Vagina (tissue), 2 donors: ENCODE data around the gene AGER. TPM values are rescaled to one million over a fixed set of nuclear protein-coding genes. Genes with fewer than 3 reads are reported as not detected.

ENCODE experiments used
- DNase-seq, 2 donors: peaks; one replicate each; pipeline ENCODE4 v3.0.0-alpha.2; 2017; ENCODE audit errors: extremely low spot score in 2 of 2
- H3K27ac ChIP-seq: fragments of 200-600 bp; sonication (generic); one replicate; pipeline ENCODE4 v1.5.1; 2019
- H3K27me3 ChIP-seq: fragments of 200-600 bp; sonication (generic); one replicate; pipeline ENCODE4 v1.5.1; 2019
- H3K36me3 ChIP-seq, 2 donors: fragments of 200-600 bp; sonication (generic); one replicate each; pipeline ENCODE4 v1.5.1; 2017 to 2019
- H3K4me1 ChIP-seq: fragments of 200-600 bp; sonication (generic); one replicate; pipeline ENCODE4 v1.5.1; 2019
- H3K4me3 ChIP-seq, 2 donors: fragments of 200-600 bp; sonication (generic); 1 replicate in 1 of 2; 2 replicates in 1 of 2; pipeline ENCODE4 v1.5.1; 2016 to 2019
- H3K9me3 ChIP-seq: fragments of 200-600 bp; sonication (generic); one replicate; pipeline ENCODE4 v1.5.1; 2019
- POLR2A ChIP-seq, 2 donors: fragments of 450-650 bp; IDR thresholded peaks; one replicate each; pipeline ENCODE4 v1.6.1; 2017; ENCODE audit warnings: antibody characterized with exemption in 2 of 2, mild to moderate bottlenecking in 2 of 2, moderate library complexity in 2 of 2
- POLR2AphosphoS5 ChIP-seq, 2 donors: sonication (generic); formaldehyde crosslinking; IDR thresholded peaks; one replicate each; pipeline ENCODE4 v1.9.0; 2017; ENCODE audit warnings: antibody characterized with exemption in 2 of 2, mild to moderate bottlenecking in 2 of 2, low read depth in 1 of 2; ENCODE audit not compliant: insufficient read depth in 1 of 2
- intact Hi-C: fragments of 100-400 bp; cut with DNase I; formaldehyde crosslinking; loops from one replicate; pipeline ENCODE4 v1.15.1; 2023
- total RNA-seq: library from RNA; depleted of rRNA; stranded (reverse); fragments of >200 nt; gene quantifications from one replicate; pipeline ENCODE4 v1.2.3, GENCODE V29; 2016
- TF ChIP-seq, protein P1 (sequence below), 3 experiments: fragments of 450-650 bp in 2 of 3; fragments of 200-600 bp in 1 of 3; sonication (generic) in 1 of 3; IDR thresholded peaks; one replicate each; pipeline ENCODE4 v1.5.1; 2017 to 2019; ENCODE audit warnings: antibody characterized with exemption in 3 of 3, mild to moderate bottlenecking in 2 of 3, moderate library complexity in 2 of 3

AGER gene
- total RNA-seq, 1 donor from 2014 or later, result 8.1 TPM

DNA sequence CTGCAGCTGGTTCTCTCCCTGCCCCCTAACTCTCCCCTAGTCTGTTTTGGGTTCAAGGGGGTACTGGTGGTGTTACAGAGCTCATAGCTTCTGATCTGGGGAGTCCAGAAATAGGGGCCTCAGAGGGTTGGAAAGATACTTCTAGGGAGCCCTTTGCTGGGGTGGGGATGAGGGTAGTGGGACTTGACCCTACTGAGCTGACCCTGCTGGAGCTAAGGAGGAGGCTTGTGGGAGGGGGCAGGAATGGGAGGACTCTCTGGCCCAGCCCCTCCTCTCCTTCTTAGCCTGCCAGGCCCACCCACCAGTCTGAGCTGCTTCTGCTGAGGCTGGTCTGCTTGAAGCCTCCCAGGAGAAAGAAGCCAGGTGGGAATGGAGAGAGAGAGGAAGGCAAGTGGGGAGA, 19.8 kb downstream of the AGER start, which contains the start of gene EGFL8:
Gene EGFL8, plus strand, starts transcription at position 301 of the 400 bp plus-strand sequence. CDS start 1,571 bp downstream, outside the sequence.
- intact Hi-C loops, result no loop called here
- TF ChIP-seq POLR2A (IDR thresholded peaks at IDR 0.05) (no peak), POLR2AphosphoS5 (IDR thresholded peaks at IDR 0.05; ENCODE audit: insufficient read depth in 1 of 2, low read depth in 1 of 2) (no peak)
- TF ChIP-seq, protein P1, sequence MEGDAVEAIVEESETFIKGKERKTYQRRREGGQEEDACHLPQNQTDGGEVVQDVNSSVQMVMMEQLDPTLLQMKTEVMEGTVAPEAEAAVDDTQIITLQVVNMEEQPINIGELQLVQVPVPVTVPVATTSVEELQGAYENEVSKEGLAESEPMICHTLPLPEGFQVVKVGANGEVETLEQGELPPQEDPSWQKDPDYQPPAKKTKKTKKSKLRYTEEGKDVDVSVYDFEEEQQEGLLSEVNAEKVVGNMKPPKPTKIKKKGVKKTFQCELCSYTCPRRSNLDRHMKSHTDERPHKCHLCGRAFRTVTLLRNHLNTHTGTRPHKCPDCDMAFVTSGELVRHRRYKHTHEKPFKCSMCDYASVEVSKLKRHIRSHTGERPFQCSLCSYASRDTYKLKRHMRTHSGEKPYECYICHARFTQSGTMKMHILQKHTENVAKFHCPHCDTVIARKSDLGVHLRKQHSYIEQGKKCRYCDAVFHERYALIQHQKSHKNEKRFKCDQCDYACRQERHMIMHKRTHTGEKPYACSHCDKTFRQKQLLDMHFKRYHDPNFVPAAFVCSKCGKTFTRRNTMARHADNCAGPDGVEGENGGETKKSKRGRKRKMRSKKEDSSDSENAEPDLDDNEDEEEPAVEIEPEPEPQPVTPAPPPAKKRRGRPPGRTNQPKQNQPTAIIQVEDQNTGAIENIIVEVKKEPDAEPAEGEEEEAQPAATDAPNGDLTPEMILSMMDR (IDR thresholded peaks at IDR 0.05), result no peak
- H3K27ac ChIP-seq, result peak within 1 kb of the TSS; percentile 39
- H3K27me3 ChIP-seq, result no peaks in the 10 kb centered on the region
- no peaks in the 10 kb centered on the region for H3K9me3 ChIP-seq
- H3K4me3 ChIP-seq, result no peak within 1 kb of the TSS
- no peaks in the 10 kb centered on the region for H3K4me1 ChIP-seq
- DNase-seq, result no peak
- H3K36me3 ChIP-seq, result peaks cover 0 to 52% of the 10 kb centered on the region in 2 donors

DNA sequence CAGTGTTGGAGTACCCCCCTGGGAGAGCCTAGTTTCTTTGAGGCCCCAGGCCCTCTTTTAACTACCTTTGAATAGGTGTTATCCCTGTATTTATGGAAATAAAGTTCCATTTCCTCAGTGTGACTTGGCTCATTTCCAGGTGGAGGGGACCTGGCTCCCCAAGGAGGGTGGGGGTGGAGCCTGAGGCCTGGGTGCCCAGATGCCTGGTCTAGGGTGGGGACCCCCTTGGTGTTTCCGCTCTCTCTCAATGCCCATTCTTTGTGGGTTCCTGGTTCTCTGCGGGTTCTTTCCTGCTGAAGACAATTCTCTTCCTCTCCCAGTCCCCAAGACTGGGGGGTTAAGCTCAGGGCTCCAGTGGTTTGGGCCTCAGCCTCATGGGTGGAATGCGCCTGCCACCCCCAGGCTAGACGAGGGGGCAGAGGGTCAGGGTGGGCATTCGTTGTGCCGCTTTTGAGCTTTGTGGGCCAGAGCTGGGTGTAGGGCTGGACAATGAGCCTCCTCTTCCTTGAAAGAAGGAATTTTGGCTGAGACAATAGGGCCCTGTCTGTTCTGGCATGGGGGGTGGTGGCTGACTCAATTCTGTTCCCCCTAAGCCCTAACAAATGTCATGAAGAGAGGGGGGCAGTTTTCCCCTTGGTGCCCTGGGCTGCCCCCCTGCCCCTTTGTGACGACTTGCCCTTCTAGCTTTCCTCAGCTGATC, 20.3 kb downstream of the AGER start:
- H3K27me3 ChIP-seq, result no peaks in the 10 kb centered on the region
- H3K27ac ChIP-seq, result peak overlapping the region; percentile 0
- TF ChIP-seq POLR2A (IDR thresholded peaks at IDR 0.05), result no peak
- TF ChIP-seq, protein P1 (IDR thresholded peaks at IDR 0.05), result no peak
- no peak for TF ChIP-seq POLR2AphosphoS5 (IDR thresholded peaks at IDR 0.05; ENCODE audit: insufficient read depth in 1 of 2, low read depth in 1 of 2)
- H3K4me1 ChIP-seq, result no peaks in the 10 kb centered on the region
- intact Hi-C loops, result no loop called here
- H3K4me3 ChIP-seq, result no peak overlapping the region
- no peak for DNase-seq
- H3K9me3 ChIP-seq, result no peaks in the 10 kb centered on the region
- H3K36me3 ChIP-seq, result peaks cover 0 to 54% of the 10 kb centered on the region in 2 donors

DNA sequence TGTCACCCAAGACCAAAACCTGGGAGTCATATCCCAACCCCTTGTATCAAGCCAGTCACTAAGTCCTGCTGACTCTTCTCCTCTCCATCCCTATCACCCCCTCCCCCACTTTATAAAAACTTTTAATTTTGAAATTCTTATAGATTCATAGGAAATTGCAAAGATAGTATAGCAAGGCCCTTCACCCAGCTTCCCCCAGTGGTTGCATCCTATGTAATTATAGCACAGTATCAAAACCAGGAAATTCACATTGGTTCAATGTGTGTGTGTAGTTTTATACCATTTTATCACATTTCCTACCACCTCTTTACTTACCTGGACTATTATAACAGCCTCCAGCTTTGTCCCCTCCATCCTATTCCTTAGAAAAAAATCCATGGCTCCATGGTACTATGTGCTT, 26.0 kb downstream of the AGER start:
- intact Hi-C loops, result no loop called here
- no peak overlapping the region for H3K4me3 ChIP-seq
- H3K27me3 ChIP-seq, result no peaks in the 10 kb centered on the region
- DNase-seq, result no peak
- no peaks in the 10 kb centered on the region for H3K9me3 ChIP-seq
- peaks cover 22% of the 10 kb centered on the region for H3K4me1 ChIP-seq
- H3K36me3 ChIP-seq, result peaks cover 0 to 50% of the 10 kb centered on the region in 2 donors
- no peak overlapping the region for H3K27ac ChIP-seq
- TF ChIP-seq, protein P1 (IDR thresholded peaks at IDR 0.05), result no peak
- TF ChIP-seq POLR2AphosphoS5 (IDR thresholded peaks at IDR 0.05; ENCODE audit: insufficient read depth in 1 of 2, low read depth in 1 of 2) (no peak), POLR2A (IDR thresholded peaks at IDR 0.05) (no peak)

DNA sequence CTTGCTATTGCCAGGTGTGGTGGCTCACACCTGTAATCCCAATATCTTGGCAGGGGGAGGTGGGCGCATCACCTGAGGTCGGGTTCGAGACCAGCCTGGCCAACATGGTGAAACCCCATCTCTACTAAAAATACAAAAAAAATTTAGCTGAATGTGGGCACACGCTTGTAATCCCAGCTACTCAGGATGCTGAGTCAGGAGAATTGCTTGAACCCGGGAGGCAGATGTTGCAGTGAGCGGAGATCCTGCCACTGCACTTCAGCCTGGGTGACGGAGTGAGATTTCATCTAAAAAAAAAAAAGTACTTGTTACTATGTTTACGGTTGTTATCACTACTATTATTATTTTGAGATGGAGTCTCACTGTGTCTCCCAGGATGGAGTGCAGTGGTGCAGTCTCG, 27.2 kb downstream of the AGER start:
- peaks cover 0 to 44% of the 10 kb centered on the region in 2 donors for H3K36me3 ChIP-seq
- DNase-seq, result no peak
- intact Hi-C loops, result no loop called here
- TF ChIP-seq POLR2AphosphoS5 (IDR thresholded peaks at IDR 0.05; ENCODE audit: insufficient read depth in 1 of 2, low read depth in 1 of 2), result no peak
- TF ChIP-seq POLR2A (IDR thresholded peaks at IDR 0.05), result no peak
- TF ChIP-seq, protein P1 (IDR thresholded peaks at IDR 0.05), result no peak
- H3K27ac ChIP-seq, result no peak overlapping the region
- H3K4me3 ChIP-seq, result no peak overlapping the region
- H3K27me3 ChIP-seq, result no peaks in the 10 kb centered on the region
- no peaks in the 10 kb centered on the region for H3K9me3 ChIP-seq
- peaks cover 33% of the 10 kb centered on the region for H3K4me1 ChIP-seq

DNA sequence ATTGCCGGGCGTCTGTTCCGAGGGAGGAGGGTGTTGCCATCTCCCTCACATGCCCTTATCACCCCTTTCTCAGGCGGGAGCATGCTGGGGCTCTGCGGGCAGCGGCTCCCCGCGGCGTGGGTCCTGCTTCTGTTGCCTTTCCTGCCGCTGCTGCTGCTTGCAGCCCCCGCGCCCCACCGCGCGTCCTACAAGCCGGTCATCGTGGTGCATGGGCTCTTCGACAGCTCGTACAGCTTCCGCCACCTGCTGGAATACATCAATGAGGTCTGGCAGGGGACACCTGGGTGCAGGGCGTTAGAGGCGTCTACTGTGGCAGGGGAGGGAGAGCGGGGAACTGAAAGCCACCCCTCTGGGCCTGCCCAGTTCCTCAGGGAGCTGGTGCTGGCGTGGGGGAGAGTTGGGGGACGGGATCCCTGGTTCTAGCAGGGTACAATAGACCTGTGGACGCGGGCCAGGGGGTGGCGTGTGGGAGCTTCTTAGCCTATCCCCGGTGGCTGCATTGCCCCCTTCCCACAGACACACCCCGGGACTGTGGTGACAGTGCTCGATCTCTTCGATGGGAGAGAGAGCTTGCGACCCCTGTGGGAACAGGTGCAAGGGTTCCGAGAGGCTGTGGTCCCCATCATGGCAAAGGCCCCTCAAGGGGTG, 29.4 kb downstream of the AGER start:
- no peak for TF ChIP-seq POLR2A (IDR thresholded peaks at IDR 0.05)
- TF ChIP-seq, protein P1 (IDR thresholded peaks at IDR 0.05), result peak; percentile 35 to 58 (median 49)
- TF ChIP-seq POLR2AphosphoS5 (IDR thresholded peaks at IDR 0.05; ENCODE audit: insufficient read depth in 1 of 2, low read depth in 1 of 2), result peak in 1 of 2 donors; percentile 9
- Histone ChIP-seq H3K27me3 (no peaks in the 10 kb centered on the region), H3K27ac (peak overlapping the region; percentile 94), H3K9me3 (no peaks in the 10 kb centered on the region), H3K4me1 (peaks cover 49% of the 10 kb centered on the region), H3K4me3 (peak overlapping the region; percentile 75 to 88), H3K36me3 (peaks cover 0 to 35% of the 10 kb centered on the region in 2 donors)
- intact Hi-C loops, result loop anchor here (5.0 kb wide), 1 partner anchor 37 kb away; no protein-coding TSS in a partner anchor
- no peak for DNase-seq
